AG10803 (cell line): ENCODE measurements around the gene NDUFAF8.

ENCODE experiments used
- DNase-seq: peaks from one replicate; pipeline ENCODE4 v3.0.0; 2010; ENCODE audit warnings: low read depth
- H3K4me3 ChIP-seq: 2 replicates; pipeline ENCODE4 v1.5.1; 2011; ENCODE audit warnings: mild to moderate bottlenecking, low read length, control low read depth
- CTCF ChIP-seq: conservative IDR thresholded peaks from 2 replicates; pipeline ENCODE4 v1.5.1; 2011; ENCODE audit warnings: mild to moderate bottlenecking, low read length, control low read depth, inconsistent platforms

Gene NDUFAF8

GRCh38 chr17:81231766-81232581 is 7.1 kb upstream of the NDUFAF8 start:
- TF ChIP-seq CTCF = no peak
- DNase-seq = no peak
- no peak overlapping the region for H3K4me3 ChIP-seq

DNA sequence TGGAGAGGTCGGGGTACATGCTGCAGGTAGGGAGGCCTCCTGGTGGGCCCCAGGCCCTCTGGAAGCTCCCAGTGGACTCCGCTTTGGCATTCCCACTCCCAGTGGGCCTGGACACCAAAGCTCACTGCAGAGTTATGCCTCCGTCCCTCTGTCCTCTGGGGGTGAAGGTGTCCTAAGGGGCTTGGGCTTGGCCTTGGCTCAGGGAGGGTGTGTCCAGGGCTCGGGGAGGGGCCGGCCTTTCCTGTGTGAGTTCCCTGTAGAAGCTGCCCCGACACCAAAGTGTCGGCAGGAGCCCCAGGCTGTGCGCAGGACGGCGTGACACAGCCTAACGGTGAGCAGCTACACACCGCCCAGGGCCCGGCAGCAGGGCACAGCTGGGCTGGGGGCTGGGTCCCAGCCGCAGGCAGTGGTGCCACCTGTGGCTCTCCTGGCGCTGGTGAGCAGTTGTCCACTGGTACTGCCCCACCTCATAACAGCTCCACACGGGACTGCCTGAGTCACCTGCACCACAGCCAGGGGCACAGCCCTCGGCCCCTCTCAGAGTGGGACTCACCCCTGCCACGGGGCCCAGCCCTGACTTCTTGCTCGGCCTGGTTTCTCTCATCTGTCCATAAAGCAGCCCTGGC is 6.4 kb upstream of the NDUFAF8 start:
- DNase-seq = no peak
- no peak overlapping the region for H3K4me3 ChIP-seq
- no peak for TF ChIP-seq CTCF

- no peak overlapping the region for H3K4me3 ChIP-seq
- TF ChIP-seq CTCF = no peak
- DNase-seq = no peak
Observed at GRCh38 chr17:81233316-81233715, 5.8 kb upstream of the NDUFAF8 start.

- TF ChIP-seq CTCF = no peak
- no peak for DNase-seq
- H3K4me3 ChIP-seq = no peak overlapping the region
Observed at GRCh38 chr17:81233811-81234505, 5.2 kb upstream of the NDUFAF8 start.

GRCh38 chr17:81234506-81234855 is 4.6 kb upstream of the NDUFAF8 start:
- H3K4me3 ChIP-seq = no peak overlapping the region
- no peak for TF ChIP-seq CTCF
- DNase-seq = no peak

- DNase-seq = no peak
- no peak overlapping the region for H3K4me3 ChIP-seq
- TF ChIP-seq CTCF = no peak
Observed at GRCh38 chr17:81234940-81235821, 3.9 kb upstream of the NDUFAF8 start.
